ENCODE results near the gene CD160.
"Not testable (repeated sequence)": the region's sequence is repeated elsewhere in the genome, so short reads cannot be mapped to it uniquely, and the experiment has no call there.

Gene CD160

GRCh38 chr1:145764231-145764940 is 45.1 kb downstream of the CD160 start:
- H3K4me3 ChIP-seq (ENCODE audit: low read length); H3K36me3 ChIP-seq (ENCODE audit: insufficient read depth, low read length); H3K27me3 ChIP-seq (ENCODE audit: control insufficient read depth, insufficient read depth, low read length); H3K9me3 ChIP-seq (replicated peaks; ENCODE audit: low read length); H3K4me2 ChIP-seq (ENCODE audit: low read length); H3K4me1 ChIP-seq (ENCODE audit: control insufficient read depth, insufficient read depth, low read length); H3K9ac ChIP-seq (ENCODE audit: low read depth, low read length): not testable (repeated sequence)

GRCh38 chr1:145765127-145765526 is 45.8 kb downstream of the CD160 start:
- not testable (repeated sequence) for H3K4me2 ChIP-seq (ENCODE audit: low read length); H3K9ac ChIP-seq (ENCODE audit: low read depth, low read length); H3K4me1 ChIP-seq (ENCODE audit: control insufficient read depth, insufficient read depth, low read length); H3K9me3 ChIP-seq (replicated peaks; ENCODE audit: low read length); H3K4me3 ChIP-seq (ENCODE audit: low read length); H3K27me3 ChIP-seq (ENCODE audit: control insufficient read depth, insufficient read depth, low read length)
- H3K36me3 ChIP-seq (ENCODE audit: insufficient read depth, low read length), result peaks cover 11% of the 10 kb centered on the region

DNA sequence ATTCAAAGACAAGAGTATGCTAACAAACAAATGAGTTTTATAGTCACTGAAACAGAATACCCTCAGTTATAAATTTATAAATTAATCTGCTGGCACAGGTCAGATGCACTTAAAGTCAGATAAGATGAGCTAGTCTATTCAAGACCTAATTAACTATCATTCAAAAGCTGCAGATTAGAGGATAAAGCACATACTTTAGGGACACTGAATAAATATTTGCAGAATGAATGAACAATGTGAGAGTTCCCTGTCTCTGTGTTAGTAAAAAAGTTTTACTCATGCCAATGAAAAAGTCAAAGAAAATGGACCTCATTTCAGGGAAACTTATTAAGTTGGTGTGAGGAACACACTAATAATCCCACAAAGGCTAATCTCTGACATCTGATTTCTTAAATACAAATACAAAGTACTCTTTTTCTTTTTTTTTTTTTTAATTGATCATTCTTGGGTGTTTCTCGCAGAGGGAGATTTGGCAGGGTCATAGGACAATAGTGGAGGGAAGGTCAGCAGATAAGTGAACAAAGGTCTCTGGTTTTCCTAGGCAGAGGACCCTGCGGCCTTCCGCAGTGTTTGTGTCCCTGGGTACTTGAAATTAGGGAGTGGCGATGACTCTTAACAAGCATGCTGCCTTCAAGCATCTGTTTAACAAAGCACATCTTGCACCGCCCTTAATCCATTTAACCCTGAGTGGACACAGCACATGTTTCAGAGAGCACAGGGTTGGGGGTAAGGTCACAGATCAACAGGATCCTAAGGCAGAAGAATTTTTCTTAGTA is 46.5 kb downstream of the CD160 start:
- not testable (repeated sequence) for H3K4me3 ChIP-seq (ENCODE audit: low read length); H3K9me3 ChIP-seq (replicated peaks; ENCODE audit: low read length); H3K9ac ChIP-seq (ENCODE audit: low read depth, low read length); H3K4me2 ChIP-seq (ENCODE audit: low read length); H3K4me1 ChIP-seq (ENCODE audit: control insufficient read depth, insufficient read depth, low read length); H3K27me3 ChIP-seq (ENCODE audit: control insufficient read depth, insufficient read depth, low read length)
- peaks cover 16% of the 10 kb centered on the region for H3K36me3 ChIP-seq (ENCODE audit: insufficient read depth, low read length)

DNA sequence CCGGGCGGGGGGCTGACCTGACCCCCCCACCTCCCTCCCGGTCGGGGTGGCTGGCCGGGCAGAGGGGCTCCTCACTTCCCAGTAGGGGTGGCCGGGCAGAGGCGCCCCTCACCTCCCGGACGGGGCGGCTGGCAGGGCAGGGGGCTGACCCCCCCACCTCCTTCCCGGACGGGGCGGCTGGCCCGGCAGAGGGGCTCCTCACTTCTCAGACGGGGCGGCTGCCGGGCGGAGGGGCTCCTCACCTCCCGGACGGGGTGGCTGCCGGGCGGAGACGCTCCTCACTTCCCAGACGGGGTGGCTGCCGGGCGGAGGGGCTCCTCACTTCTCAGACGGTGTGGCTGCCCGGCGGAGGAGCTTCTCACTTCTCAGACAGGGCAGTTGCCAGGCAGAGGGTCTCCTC is 47.6 kb downstream of the CD160 start:
- H3K9me3 ChIP-seq (replicated peaks; ENCODE audit: low read length); H3K9ac ChIP-seq (ENCODE audit: low read depth, low read length); H3K4me2 ChIP-seq (ENCODE audit: low read length); H3K4me3 ChIP-seq (ENCODE audit: low read length); H3K4me1 ChIP-seq (ENCODE audit: control insufficient read depth, insufficient read depth, low read length); H3K27me3 ChIP-seq (ENCODE audit: control insufficient read depth, insufficient read depth, low read length): not testable (repeated sequence)
- peaks cover 13% of the 10 kb centered on the region for H3K36me3 ChIP-seq (ENCODE audit: insufficient read depth, low read length)

DNA sequence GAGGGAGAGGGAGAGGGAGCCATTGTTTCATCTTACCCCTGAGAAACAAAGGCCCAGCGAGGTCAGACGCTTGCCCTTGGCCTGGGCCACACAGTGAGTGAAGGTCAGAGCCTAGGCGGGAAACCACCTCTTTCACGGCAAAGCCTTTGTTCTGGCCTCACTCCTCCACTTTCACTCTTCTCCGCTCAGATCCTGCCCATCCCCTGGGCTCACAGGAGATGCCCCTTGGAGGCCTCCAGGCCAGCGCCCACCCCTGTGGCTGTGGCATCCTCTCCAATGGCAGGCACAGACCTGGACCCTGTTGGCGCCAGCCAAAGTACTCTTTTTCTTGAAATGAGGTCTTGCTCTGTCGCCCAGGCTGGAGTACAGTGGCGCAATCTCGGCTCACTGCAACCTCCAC is 48.7 kb downstream of the CD160 start:
- H3K27me3 ChIP-seq (ENCODE audit: control insufficient read depth, insufficient read depth, low read length); H3K4me2 ChIP-seq (ENCODE audit: low read length); H3K4me3 ChIP-seq (ENCODE audit: low read length); H3K4me1 ChIP-seq (ENCODE audit: control insufficient read depth, insufficient read depth, low read length); H3K9me3 ChIP-seq (replicated peaks; ENCODE audit: low read length); H3K9ac ChIP-seq (ENCODE audit: low read depth, low read length): not testable (repeated sequence)
- peaks cover 20% of the 10 kb centered on the region for H3K36me3 ChIP-seq (ENCODE audit: insufficient read depth, low read length)

DNA sequence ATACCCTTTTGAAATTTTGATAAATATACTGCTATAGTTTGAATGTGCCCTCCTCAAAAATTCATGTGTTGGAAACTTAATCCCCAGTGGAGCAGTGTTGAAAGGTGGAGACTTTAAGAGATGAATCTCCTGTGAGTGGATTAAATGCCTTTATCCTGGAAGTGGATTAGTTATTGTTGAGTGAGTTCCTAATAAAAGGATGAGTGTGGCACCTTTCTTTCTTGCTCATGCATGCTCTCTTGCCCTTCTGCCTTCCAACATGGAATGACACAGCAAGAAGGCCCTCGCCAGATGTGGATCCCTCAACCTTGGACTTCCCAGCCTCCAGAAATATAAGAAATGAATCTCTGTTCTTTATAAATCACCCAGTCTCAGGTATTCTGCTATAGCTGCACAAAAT is 51.8 kb downstream of the CD160 start:
- Histone ChIP-seq H3K27me3 (ENCODE audit: control insufficient read depth, insufficient read depth, low read length) (no peaks in the 10 kb centered on the region), H3K9ac (ENCODE audit: low read depth, low read length) (no peak overlapping the region), H3K9me3 (replicated peaks; ENCODE audit: low read length) (no peaks in the 10 kb centered on the region), H3K36me3 (ENCODE audit: insufficient read depth, low read length) (peaks cover 23% of the 10 kb centered on the region), H3K4me1 (ENCODE audit: control insufficient read depth, insufficient read depth, low read length) (no peaks in the 10 kb centered on the region), H3K4me2 (ENCODE audit: low read length) (no peak overlapping the region), H3K4me3 (ENCODE audit: low read length) (no peak overlapping the region)

DNA sequence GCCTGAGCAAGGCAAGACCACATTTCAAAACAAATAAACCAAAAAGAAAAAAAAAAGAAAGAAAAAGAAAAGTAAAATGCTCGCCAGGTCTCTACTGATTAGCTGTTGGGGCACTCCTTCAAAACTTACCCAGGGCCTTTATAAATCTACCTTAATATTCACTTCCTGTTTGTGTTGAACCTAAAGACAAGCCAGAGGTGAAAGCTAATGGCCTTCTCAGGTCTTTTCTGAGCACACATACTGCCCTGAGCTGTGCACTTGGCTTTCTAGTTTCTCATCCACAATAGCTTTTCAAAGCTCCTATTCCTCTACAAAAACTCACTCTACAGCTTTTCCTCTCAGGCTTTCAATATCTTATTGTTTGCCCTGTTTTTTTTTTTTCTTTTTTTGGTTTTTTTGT is 54.1 kb downstream of the CD160 start:
- H3K4me1 ChIP-seq (ENCODE audit: control insufficient read depth, insufficient read depth, low read length), result no peaks in the 10 kb centered on the region
- no peak overlapping the region for H3K9ac ChIP-seq (ENCODE audit: low read depth, low read length)
- no peak overlapping the region for H3K4me3 ChIP-seq (ENCODE audit: low read length)
- H3K36me3 ChIP-seq (ENCODE audit: insufficient read depth, low read length), result peaks cover 23% of the 10 kb centered on the region
- H3K4me2 ChIP-seq (ENCODE audit: low read length), result no peak overlapping the region
- no peaks in the 10 kb centered on the region for H3K27me3 ChIP-seq (ENCODE audit: control insufficient read depth, insufficient read depth, low read length)
- no peaks in the 10 kb centered on the region for H3K9me3 ChIP-seq (replicated peaks; ENCODE audit: low read length)

DNA sequence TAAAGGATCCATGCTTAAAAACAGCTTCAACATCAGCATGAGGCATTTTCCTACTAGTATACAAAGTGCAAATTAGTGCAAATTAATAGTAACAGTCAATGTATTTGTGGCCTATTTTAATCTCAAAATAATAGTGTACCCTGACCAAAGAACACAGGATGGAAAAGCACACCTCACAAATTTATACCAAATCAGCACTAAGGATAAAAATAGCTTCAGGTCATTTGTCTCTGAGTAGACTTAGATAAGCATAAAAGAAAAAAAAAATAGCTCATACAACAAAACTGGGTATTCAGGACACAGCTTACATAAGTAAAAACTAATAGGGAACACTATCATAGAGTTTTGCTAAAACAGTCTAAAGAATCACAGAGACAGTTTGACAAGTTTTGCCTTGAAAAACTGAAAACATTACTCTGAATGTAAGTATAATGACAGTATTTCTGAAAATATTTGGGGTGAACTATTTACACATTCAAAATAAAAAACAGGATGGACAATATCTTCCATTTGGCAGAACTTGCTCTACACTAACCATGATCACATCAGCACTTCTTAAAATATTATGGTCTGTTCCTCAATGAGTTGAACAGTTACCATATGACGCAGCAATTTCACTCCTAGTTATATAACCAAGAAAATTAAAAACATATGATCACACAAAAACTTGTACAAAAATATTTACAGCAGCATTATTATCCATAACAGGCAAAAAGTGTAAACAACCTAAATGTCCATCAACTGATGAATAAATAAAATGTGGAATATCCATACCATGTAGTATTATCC is 58.3 kb downstream of the CD160 start:
- Histone ChIP-seq H3K9ac (ENCODE audit: low read depth, low read length) (no peak overlapping the region), H3K9me3 (replicated peaks; ENCODE audit: low read length) (no peaks in the 10 kb centered on the region), H3K27me3 (ENCODE audit: control insufficient read depth, insufficient read depth, low read length) (no peaks in the 10 kb centered on the region), H3K36me3 (ENCODE audit: insufficient read depth, low read length) (peaks cover 10% of the 10 kb centered on the region), H3K4me3 (ENCODE audit: low read length) (no peak overlapping the region), H3K4me1 (ENCODE audit: control insufficient read depth, insufficient read depth, low read length) (peaks cover 7% of the 10 kb centered on the region), H3K4me2 (ENCODE audit: low read length) (no peak overlapping the region)

DNA sequence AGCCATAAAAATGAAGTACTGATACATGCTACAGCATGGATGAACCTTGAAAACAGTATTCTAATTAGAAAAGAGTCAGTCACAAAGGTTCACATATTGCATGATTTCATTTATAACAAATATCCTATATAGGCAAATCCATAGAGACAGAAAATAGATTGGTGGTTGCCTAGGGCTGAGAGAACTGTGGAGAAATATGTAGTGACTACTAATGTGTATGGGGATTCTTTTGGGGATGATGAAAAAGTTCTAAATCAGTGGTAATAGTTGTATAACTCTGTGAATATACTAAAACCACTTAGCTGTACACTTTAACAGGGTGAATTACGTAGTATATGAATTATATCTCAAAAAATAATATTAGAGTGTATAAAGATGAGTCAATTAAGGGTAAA is 58.8 kb downstream of the CD160 start:
- Histone ChIP-seq H3K9me3 (replicated peaks; ENCODE audit: low read length) (no peaks in the 10 kb centered on the region), H3K4me3 (ENCODE audit: low read length) (no peak overlapping the region), H3K9ac (ENCODE audit: low read depth, low read length) (no peak overlapping the region), H3K27me3 (ENCODE audit: control insufficient read depth, insufficient read depth, low read length) (no peaks in the 10 kb centered on the region), H3K4me2 (ENCODE audit: low read length) (no peak overlapping the region), H3K4me1 (ENCODE audit: control insufficient read depth, insufficient read depth, low read length) (peaks cover 13% of the 10 kb centered on the region), H3K36me3 (ENCODE audit: insufficient read depth, low read length) (peaks cover 9% of the 10 kb centered on the region)

- H3K4me2 ChIP-seq (ENCODE audit: low read length), result peak overlapping the region; percentile 68
- H3K36me3 ChIP-seq (ENCODE audit: insufficient read depth, low read length), result peaks cover 12% of the 10 kb centered on the region
- H3K4me1 ChIP-seq (ENCODE audit: control insufficient read depth, insufficient read depth, low read length), result peaks cover 24% of the 10 kb centered on the region
- H3K9ac ChIP-seq (ENCODE audit: low read depth, low read length), result peak overlapping the region; percentile 38
- no peaks in the 10 kb centered on the region for H3K27me3 ChIP-seq (ENCODE audit: control insufficient read depth, insufficient read depth, low read length)
- no peak overlapping the region for H3K4me3 ChIP-seq (ENCODE audit: low read length)
- no peaks in the 10 kb centered on the region for H3K9me3 ChIP-seq (replicated peaks; ENCODE audit: low read length)
Measured at GRCh38 chr1:145782272-145783099, 63.2 kb downstream of the CD160 start.

GRCh38 chr1:145784409-145784808 is 65.1 kb downstream of the CD160 start:
- H3K4me1 ChIP-seq (ENCODE audit: control insufficient read depth, insufficient read depth, low read length), result peaks cover 24% of the 10 kb centered on the region
- no peak overlapping the region for H3K9ac ChIP-seq (ENCODE audit: low read depth, low read length)
- no peak overlapping the region for H3K4me2 ChIP-seq (ENCODE audit: low read length)
- H3K4me3 ChIP-seq (ENCODE audit: low read length), result no peak overlapping the region
- H3K36me3 ChIP-seq (ENCODE audit: insufficient read depth, low read length), result peaks cover 17% of the 10 kb centered on the region
- H3K27me3 ChIP-seq (ENCODE audit: control insufficient read depth, insufficient read depth, low read length), result no peaks in the 10 kb centered on the region
- no peaks in the 10 kb centered on the region for H3K9me3 ChIP-seq (replicated peaks; ENCODE audit: low read length)

Measured in skeletal muscle satellite cell (primary cell).